Measurements from ENCODE around the gene ATP6V1G3.

The ATP6V1G3 gene

GRCh38 chr1:198497326-198498102 is 43.0 kb downstream of the ATP6V1G3 start:
- Histone ChIP-seq H3K18ac (ENCODE audit: low read length) (no peak overlapping the region), H2BK120ac (ENCODE audit: insufficient read depth, low read length, poor library complexity) (no peak overlapping the region), H3K4me2 (ENCODE audit: low read length) (no peak overlapping the region), H2AK5ac (ENCODE audit: low read length) (no peak overlapping the region), H2AFZ (ENCODE audit: insufficient read depth, low read length, poor library complexity) (no peak overlapping the region), H3K9ac (ENCODE audit: low read length) (no peak overlapping the region), H3K36me3 (ENCODE audit: control insufficient read depth in 1 of 2, insufficient read depth in 2 of 2, low read length in 2 of 2) (no peaks in the 10 kb centered on the region), H4K91ac (ENCODE audit: low read depth, low read length) (no peak overlapping the region), H3K79me2 (ENCODE audit: control insufficient read depth, insufficient read depth, low read length, poor library complexity) (no peaks in the 10 kb centered on the region), H3K79me1 (ENCODE audit: low read length) (no peaks in the 10 kb centered on the region), H3K4ac (ENCODE audit: low read depth, low read length) (no peak overlapping the region), H3K27ac (ENCODE audit: low read depth, low read length) (no peak overlapping the region), H4K12ac (ENCODE audit: low read depth, low read length) (no peak overlapping the region), H3K4me3 (ENCODE audit: low read depth, low read length) (no peak overlapping the region), H4K8ac (ENCODE audit: low read depth, low read length) (no peak overlapping the region), H3K27me3 (ENCODE audit: insufficient read depth, low read length) (no peaks in the 10 kb centered on the region), H2BK12ac (ENCODE audit: low read length) (no peak overlapping the region), H3K4me1 (ENCODE audit: control insufficient read depth in 1 of 2, insufficient read depth in 2 of 2, low read length in 2 of 2) (no peaks in the 10 kb centered on the region), H3K14ac (ENCODE audit: low read length) (no peak overlapping the region), H3K23ac (ENCODE audit: low read length) (no peak overlapping the region), H3K9me3 (ENCODE audit: insufficient read depth, low read depth, low read length) (peaks cover 5% of the 10 kb centered on the region), H2BK5ac (ENCODE audit: low read depth, low read length, poor library complexity) (no peak overlapping the region)
- WGBS (ENCODE audit: extremely low coverage, insufficient coverage, insufficient read length) = no CpG with 5 or more reads among the region's 3 CpGs
- peak; percentile 74 to 84 for DNase-seq

GRCh38 chr1:198496216-198497143 is 44.0 kb downstream of the ATP6V1G3 start:
- Histone ChIP-seq H2BK12ac (ENCODE audit: low read length) (no peak overlapping the region), H3K14ac (ENCODE audit: low read length) (no peak overlapping the region), H4K12ac (ENCODE audit: low read depth, low read length) (no peak overlapping the region), H3K23ac (ENCODE audit: low read length) (no peak overlapping the region), H4K91ac (ENCODE audit: low read depth, low read length) (no peak overlapping the region), H3K9me3 (ENCODE audit: insufficient read depth, low read depth, low read length) (peaks cover 5% of the 10 kb centered on the region), H3K79me1 (ENCODE audit: low read length) (no peaks in the 10 kb centered on the region), H3K79me2 (ENCODE audit: control insufficient read depth, insufficient read depth, low read length, poor library complexity) (no peaks in the 10 kb centered on the region), H2AFZ (ENCODE audit: insufficient read depth, low read length, poor library complexity) (no peak overlapping the region), H2BK120ac (ENCODE audit: insufficient read depth, low read length, poor library complexity) (no peak overlapping the region), H3K4ac (ENCODE audit: low read depth, low read length) (no peak overlapping the region), H2BK5ac (ENCODE audit: low read depth, low read length, poor library complexity) (no peak overlapping the region), H3K4me1 (ENCODE audit: control insufficient read depth in 1 of 2, insufficient read depth in 2 of 2, low read length in 2 of 2) (no peaks in the 10 kb centered on the region), H3K9ac (ENCODE audit: low read length) (no peak overlapping the region), H3K18ac (ENCODE audit: low read length) (no peak overlapping the region), H3K27me3 (ENCODE audit: insufficient read depth, low read length) (no peaks in the 10 kb centered on the region), H3K27ac (ENCODE audit: low read depth, low read length) (no peak overlapping the region), H3K36me3 (ENCODE audit: control insufficient read depth in 1 of 2, insufficient read depth in 2 of 2, low read length in 2 of 2) (no peaks in the 10 kb centered on the region), H4K8ac (ENCODE audit: low read depth, low read length) (no peak overlapping the region), H3K4me3 (ENCODE audit: low read depth, low read length) (no peak overlapping the region), H2AK5ac (ENCODE audit: low read length) (no peak overlapping the region), H3K4me2 (ENCODE audit: low read length) (no peak overlapping the region)
- no CpG with 5 or more reads among the region's 6 CpGs for WGBS (ENCODE audit: extremely low coverage, insufficient coverage, insufficient read length)
- peak; percentile 58 to 77 for DNase-seq

GRCh38 chr1:198495631-198496030 is 44.8 kb downstream of the ATP6V1G3 start:
- H2BK120ac ChIP-seq (ENCODE audit: insufficient read depth, low read length, poor library complexity) = no peak overlapping the region
- no peak overlapping the region for H3K4me3 ChIP-seq (ENCODE audit: low read depth, low read length)
- H3K18ac ChIP-seq (ENCODE audit: low read length) = no peak overlapping the region
- H3K9ac ChIP-seq (ENCODE audit: low read length) = no peak overlapping the region
- no peak overlapping the region for H2BK5ac ChIP-seq (ENCODE audit: low read depth, low read length, poor library complexity)
- H3K4me1 ChIP-seq (ENCODE audit: control insufficient read depth in 1 of 2, insufficient read depth in 2 of 2, low read length in 2 of 2) = no peaks in the 10 kb centered on the region
- H2AFZ ChIP-seq (ENCODE audit: insufficient read depth, low read length, poor library complexity) = no peak overlapping the region
- no peaks in the 10 kb centered on the region for H3K79me1 ChIP-seq (ENCODE audit: low read length)
- no CpG with 5 or more reads among the region's 3 CpGs for WGBS (ENCODE audit: extremely low coverage, insufficient coverage, insufficient read length)
- no peaks in the 10 kb centered on the region for H3K27me3 ChIP-seq (ENCODE audit: insufficient read depth, low read length)
- no peak overlapping the region for H3K4me2 ChIP-seq (ENCODE audit: low read length)
- no peak overlapping the region for H3K14ac ChIP-seq (ENCODE audit: low read length)
- H3K4ac ChIP-seq (ENCODE audit: low read depth, low read length) = no peak overlapping the region
- H4K12ac ChIP-seq (ENCODE audit: low read depth, low read length) = no peak overlapping the region
- no peak overlapping the region for H4K8ac ChIP-seq (ENCODE audit: low read depth, low read length)
- no peaks in the 10 kb centered on the region for H3K79me2 ChIP-seq (ENCODE audit: control insufficient read depth, insufficient read depth, low read length, poor library complexity)
- H3K9me3 ChIP-seq (ENCODE audit: insufficient read depth, low read depth, low read length) = peaks cover 5% of the 10 kb centered on the region
- no peak overlapping the region for H4K91ac ChIP-seq (ENCODE audit: low read depth, low read length)
- no peak overlapping the region for H3K27ac ChIP-seq (ENCODE audit: low read depth, low read length)
- DNase-seq = no peak
- no peak overlapping the region for H2AK5ac ChIP-seq (ENCODE audit: low read length)
- no peaks in the 10 kb centered on the region for H3K36me3 ChIP-seq (ENCODE audit: control insufficient read depth in 1 of 2, insufficient read depth in 2 of 2, low read length in 2 of 2)
- no peak overlapping the region for H2BK12ac ChIP-seq (ENCODE audit: low read length)
- no peak overlapping the region for H3K23ac ChIP-seq (ENCODE audit: low read length)

GRCh38 chr1:198494658-198495103 is 45.8 kb downstream of the ATP6V1G3 start:
- H3K36me3 ChIP-seq (ENCODE audit: control insufficient read depth in 1 of 2, insufficient read depth in 2 of 2, low read length in 2 of 2) = no peaks in the 10 kb centered on the region
- no peak overlapping the region for H2BK12ac ChIP-seq (ENCODE audit: low read length)
- no peak overlapping the region for H3K4me2 ChIP-seq (ENCODE audit: low read length)
- peaks cover 5% of the 10 kb centered on the region for H3K9me3 ChIP-seq (ENCODE audit: insufficient read depth, low read depth, low read length)
- no peak overlapping the region for H2AK5ac ChIP-seq (ENCODE audit: low read length)
- no peak overlapping the region for H3K9ac ChIP-seq (ENCODE audit: low read length)
- H4K91ac ChIP-seq (ENCODE audit: low read depth, low read length) = no peak overlapping the region
- no peak overlapping the region for H2BK120ac ChIP-seq (ENCODE audit: insufficient read depth, low read length, poor library complexity)
- H3K79me2 ChIP-seq (ENCODE audit: control insufficient read depth, insufficient read depth, low read length, poor library complexity) = no peaks in the 10 kb centered on the region
- H3K79me1 ChIP-seq (ENCODE audit: low read length) = no peaks in the 10 kb centered on the region
- H3K23ac ChIP-seq (ENCODE audit: low read length) = no peak overlapping the region
- no peaks in the 10 kb centered on the region for H3K27me3 ChIP-seq (ENCODE audit: insufficient read depth, low read length)
- H3K18ac ChIP-seq (ENCODE audit: low read length) = no peak overlapping the region
- no peak overlapping the region for H3K27ac ChIP-seq (ENCODE audit: low read depth, low read length)
- H3K14ac ChIP-seq (ENCODE audit: low read length) = no peak overlapping the region
- H2AFZ ChIP-seq (ENCODE audit: insufficient read depth, low read length, poor library complexity) = no peak overlapping the region
- H2BK5ac ChIP-seq (ENCODE audit: low read depth, low read length, poor library complexity) = no peak overlapping the region
- no peak overlapping the region for H3K4ac ChIP-seq (ENCODE audit: low read depth, low read length)
- H3K4me3 ChIP-seq (ENCODE audit: low read depth, low read length) = peak overlapping the region; percentile 36
- no peak for DNase-seq
- H4K12ac ChIP-seq (ENCODE audit: low read depth, low read length) = no peak overlapping the region
- no CpG with 5 or more reads among the region's 13 CpGs for WGBS (ENCODE audit: extremely low coverage, insufficient coverage, insufficient read length)
- H4K8ac ChIP-seq (ENCODE audit: low read depth, low read length) = no peak overlapping the region
- H3K4me1 ChIP-seq (ENCODE audit: control insufficient read depth in 1 of 2, insufficient read depth in 2 of 2, low read length in 2 of 2) = no peaks in the 10 kb centered on the region

Measured in trophoblast cell (in vitro differentiated cells and primary cell).